Left cardiac atrium (tissue), 2 donors: Measurements from ENCODE around the gene PMVK. TPM values are rescaled to one million over a fixed set of nuclear protein-coding genes. Genes with fewer than 3 reads are reported as not detected.

Source experiments
- microRNA-seq, 2 donors: library from miRNA; unstranded; fragments of <30 nt; microRNA quantifications; one replicate each; pipeline ENCODE4 v1.2.0, GENCODE V29; 2020
- total RNA-seq, 2 donors: library from RNA; stranded (reverse); fragmentation: NEBNext Ultra II Directional; extraction: Animal tissue kit (Norgen Biotek cat#: 25700); gene quantifications; one replicate each; pipeline ENCODE4 v1.2.1, GENCODE V29; 2021
- donor health status: DM: no; HTN: yes; CAD: no; lungs with severe emphysema.
- donor health status: DM: yes; HTN: yes; CAD: no.

The PMVK gene
- total RNA-seq, 2 donors from 2014 or later, result 55.9 to 63.7 TPM

Small RNAs within 50 kb of the gene (microRNA-seq; reads per million reads assigned to microRNA genes)
- 0 reads per million in 2 donors for gene MIR4258

Other genes with a start within 250 kb of the PMVK start
- gene KCNN3, start 66.4 kb downstream of the PMVK start, total RNA-seq, result 1 to 10 TPM; 3.2 to 4.6 TPM
- 10 to 100 TPM; 58.8 to 69.7 TPM for gene PBXIP1, start 19.4 kb upstream of the PMVK start, total RNA-seq
- gene PYGO2, start 25.1 kb upstream of the PMVK start, total RNA-seq, result 10 to 100 TPM; 15.3 to 15.8 TPM
- gene SHC1, start 34.0 kb upstream of the PMVK start, total RNA-seq, result 100 to 1,000 TPM in 1 of 2 donors, 10 to 100 TPM in 1; 88.7 to 102 TPM
- 10 to 100 TPM; 26.9 to 33.8 TPM for gene CKS1B, start 38.0 kb upstream of the PMVK start, total RNA-seq
- gene FLAD1, start 46.6 kb upstream of the PMVK start, total RNA-seq, result 10 to 100 TPM; 25.9 to 30.8 TPM
- not detected for gene LENEP, start 56.9 kb upstream of the PMVK start, total RNA-seq
- 10 to 100 TPM; 49.6 to 52.6 TPM for gene ZBTB7B, start 66.1 kb upstream of the PMVK start, total RNA-seq
- gene DCST2, start 97.1 kb upstream of the PMVK start, total RNA-seq, result under 1 TPM in 1 of 2 donors, not detected in 1; 0.59 TPM
- not detected for gene DCST1, start 97.1 kb upstream of the PMVK start, total RNA-seq
- 100 to 1,000 TPM; 108 to 142 TPM for gene ADAM15, start 114.6 kb upstream of the PMVK start, total RNA-seq
- 1 to 10 TPM; 2.5 to 2.7 TPM for gene EFNA4, start 127.0 kb upstream of the PMVK start, total RNA-seq
- 1 to 10 TPM; 1.1 to 1.4 TPM for gene EFNA3, start 142.1 kb upstream of the PMVK start, total RNA-seq
- 10 to 100 TPM; 33.3 to 39.1 TPM for gene EFNA1, start 191.2 kb upstream of the PMVK start, total RNA-seq
- gene SLC50A1, start 199.1 kb upstream of the PMVK start, total RNA-seq, result 10 to 100 TPM; 12.2 to 13.0 TPM
- gene DPM3, start 203.8 kb upstream of the PMVK start, total RNA-seq, result 10 to 100 TPM; 65.8 to 78.6 TPM
- gene KRTCAP2, start 236.6 kb upstream of the PMVK start, total RNA-seq, result 100 to 1,000 TPM; 143 to 156 TPM
- under 1 TPM; 0.15 to 0.21 TPM for gene TRIM46, start 237.1 kb upstream of the PMVK start, total RNA-seq